ENCODE measurements around the gene TSPAN18. TPM values are rescaled to one million over a fixed set of nuclear protein-coding genes. Genes with fewer than 3 reads are reported as not detected.

Gene TSPAN18
- total RNA-seq, 1 experiment from 2014 or later: 21.3 TPM

- no peaks in the 10 kb centered on the region for H3K36me3 ChIP-seq (ENCODE audit: control insufficient read depth, insufficient read depth, low read length)
- in situ Hi-C loops (cut with HindIII; ENCODE audit: low pct_unique_long_range_greater_than_20kb, low sequenced_read_pairs) (no loop called here), intact Hi-C loops (cut with micrococcal nuclease; ENCODE audit: unreplicated experiment) (no loop called here)
- TF ChIP-seq CTCF (IDR thresholded peaks at IDR 0.05) (no peak), TCF7L2 (IDR thresholded peaks at IDR 0.05; ENCODE audit: low read depth, low read length) (no peak), SIN3A (IDR thresholded peaks at IDR 0.05; ENCODE audit: borderline replicate concordance, insufficient read depth, low read depth, low read length) (no peak), REST (IDR thresholded peaks at IDR 0.05; ENCODE audit: insufficient read depth in 1 of 2, low read depth in 2 of 2, low read length in 1 of 2) (no peak), POLR2AphosphoS5 (IDR thresholded peaks at IDR 0.05; ENCODE audit: low read depth, low read length) (no peak)
- ChIA-PET CTCF (no interaction called here), POLR2A (no interaction called here)
- DNase-seq (ENCODE audit: low read depth, low spot score) (no peak), ATAC-seq (no peak)
- no peak overlapping the region for H3K4me3 ChIP-seq (ENCODE audit: low read depth in 2 of 2, low read length in 2 of 2)
- no peak overlapping the region for H3K27ac ChIP-seq (ENCODE audit: low read length)
- H3K27me3 ChIP-seq (ENCODE audit: control insufficient read depth, insufficient read depth, low read length): peaks cover 13% of the 10 kb centered on the region
- H3K4me1 ChIP-seq (ENCODE audit: control insufficient read depth, insufficient read depth, low read length): no peaks in the 10 kb centered on the region
- no peaks in the 10 kb centered on the region for H3K9me3 ChIP-seq (ENCODE audit: control insufficient read depth, insufficient read depth, low read depth, low read length)
- BruUV-seq (replicated peaks): no TSS peak
Observed at GRCh38 chr11:44690651-44691050, 36.1 kb upstream of the TSPAN18 start.

- intact Hi-C loops (cut with micrococcal nuclease; ENCODE audit: unreplicated experiment) (no loop called here), in situ Hi-C loops (cut with HindIII; ENCODE audit: low pct_unique_long_range_greater_than_20kb, low sequenced_read_pairs) (no loop called here)
- TF ChIP-seq REST (IDR thresholded peaks at IDR 0.05; ENCODE audit: insufficient read depth in 1 of 2, low read depth in 2 of 2, low read length in 1 of 2) (no peak), POLR2AphosphoS5 (IDR thresholded peaks at IDR 0.05; ENCODE audit: low read depth, low read length) (no peak), SIN3A (IDR thresholded peaks at IDR 0.05; ENCODE audit: borderline replicate concordance, insufficient read depth, low read depth, low read length) (no peak), TCF7L2 (IDR thresholded peaks at IDR 0.05; ENCODE audit: low read depth, low read length) (no peak), CTCF (IDR thresholded peaks at IDR 0.05) (no peak)
- DNase-seq (ENCODE audit: low read depth, low spot score) (no peak), ATAC-seq (no peak)
- H3K36me3 ChIP-seq (ENCODE audit: control insufficient read depth, insufficient read depth, low read length): no peaks in the 10 kb centered on the region
- no TSS peak for BruUV-seq (replicated peaks)
- peaks cover 6% of the 10 kb centered on the region; the same call in 1 of the 2 replicates for H3K27me3 ChIP-seq (ENCODE audit: control insufficient read depth, insufficient read depth, low read length)
- H3K4me1 ChIP-seq (ENCODE audit: control insufficient read depth, insufficient read depth, low read length): no peaks in the 10 kb centered on the region
- ChIA-PET POLR2A (no interaction called here), CTCF (no interaction called here)
- no peak overlapping the region for H3K27ac ChIP-seq (ENCODE audit: low read length)
- no peak overlapping the region for H3K4me3 ChIP-seq (ENCODE audit: low read depth in 2 of 2, low read length in 2 of 2)
- H3K9me3 ChIP-seq (ENCODE audit: control insufficient read depth, insufficient read depth, low read depth, low read length): no peaks in the 10 kb centered on the region
Observed at GRCh38 chr11:44692460-44692859, 34.3 kb upstream of the TSPAN18 start.

Data from Panc1 (cell line).